Measurements from ENCODE around the gene SLC19A2.
"Not testable (repeated sequence)": the region's sequence is repeated elsewhere in the genome, so short reads cannot be mapped to it uniquely, and the experiment has no call there.

SLC19A2 gene

GRCh38 chr1:169509354-169509753, 23.6 kb upstream of the SLC19A2 start:
- ATAC-seq (ENCODE audit: low read depth) (no peak), DNase-seq (ENCODE audit: low spot score) (no peak)
- no peaks in the 10 kb centered on the region for H3K36me3 ChIP-seq (ENCODE audit: low read depth)
- no peaks in the 10 kb centered on the region for H3K9me3 ChIP-seq (ENCODE audit: severe bottlenecking)
- H3K27ac ChIP-seq (ENCODE audit: poor library complexity, severe bottlenecking) = no peak overlapping the region
- H3K4me3 ChIP-seq (ENCODE audit: severe bottlenecking) = no peak overlapping the region
- peaks cover 16% of the 10 kb centered on the region for H3K4me1 ChIP-seq (ENCODE audit: insufficient read depth, poor library complexity, severe bottlenecking)
- no peak for TF ChIP-seq CTCF (IDR thresholded peaks at IDR 0.05; ENCODE audit: poor library complexity, severe bottlenecking)
- H3K27me3 ChIP-seq (ENCODE audit: insufficient read depth, poor library complexity, severe bottlenecking) = no peaks in the 10 kb centered on the region

GRCh38 chr1:169508432-169509338, 22.9 kb upstream of the SLC19A2 start:
- Histone ChIP-seq H3K9me3 (ENCODE audit: severe bottlenecking) (no peaks in the 10 kb centered on the region), H3K4me1 (ENCODE audit: insufficient read depth, poor library complexity, severe bottlenecking) (peaks cover 16% of the 10 kb centered on the region), H3K27me3 (ENCODE audit: insufficient read depth, poor library complexity, severe bottlenecking) (no peaks in the 10 kb centered on the region), H3K36me3 (ENCODE audit: low read depth) (no peaks in the 10 kb centered on the region), H3K27ac (ENCODE audit: poor library complexity, severe bottlenecking) (no peak overlapping the region), H3K4me3 (ENCODE audit: severe bottlenecking) (no peak overlapping the region)
- TF ChIP-seq CTCF (IDR thresholded peaks at IDR 0.05; ENCODE audit: poor library complexity, severe bottlenecking) = no peak
- DNase-seq (ENCODE audit: low spot score) = no peak
- no peak for ATAC-seq (ENCODE audit: low read depth)

GRCh38 chr1:169507413-169507812, 21.7 kb upstream of the SLC19A2 start:
- TF ChIP-seq CTCF (IDR thresholded peaks at IDR 0.05; ENCODE audit: poor library complexity, severe bottlenecking) = no peak
- no peaks in the 10 kb centered on the region for H3K27me3 ChIP-seq (ENCODE audit: insufficient read depth, poor library complexity, severe bottlenecking)
- DNase-seq (ENCODE audit: low spot score) (no peak), ATAC-seq (ENCODE audit: low read depth) (no peak)
- H3K27ac ChIP-seq (ENCODE audit: poor library complexity, severe bottlenecking) = no peak overlapping the region
- H3K9me3 ChIP-seq (ENCODE audit: severe bottlenecking) = no peaks in the 10 kb centered on the region
- no peak overlapping the region for H3K4me3 ChIP-seq (ENCODE audit: severe bottlenecking)
- H3K4me1 ChIP-seq (ENCODE audit: insufficient read depth, poor library complexity, severe bottlenecking) = peaks cover 16% of the 10 kb centered on the region
- H3K36me3 ChIP-seq (ENCODE audit: low read depth) = no peaks in the 10 kb centered on the region

- not testable (repeated sequence) for H3K27ac ChIP-seq (ENCODE audit: poor library complexity, severe bottlenecking); H3K4me3 ChIP-seq (ENCODE audit: severe bottlenecking); H3K27me3 ChIP-seq (ENCODE audit: insufficient read depth, poor library complexity, severe bottlenecking); ATAC-seq (ENCODE audit: low read depth); H3K9me3 ChIP-seq (ENCODE audit: severe bottlenecking); DNase-seq (ENCODE audit: low spot score); H3K4me1 ChIP-seq (ENCODE audit: insufficient read depth, poor library complexity, severe bottlenecking); H3K36me3 ChIP-seq (ENCODE audit: low read depth)
These were observed 17.9 kb upstream of the SLC19A2 start for GRCh38 chr1:169503601-169504000.

- H3K27me3 ChIP-seq (ENCODE audit: insufficient read depth, poor library complexity, severe bottlenecking) = no peaks in the 10 kb centered on the region
- no peaks in the 10 kb centered on the region for H3K9me3 ChIP-seq (ENCODE audit: severe bottlenecking)
- TF ChIP-seq CTCF (IDR thresholded peaks at IDR 0.05; ENCODE audit: poor library complexity, severe bottlenecking) = no peak
- no peak for ATAC-seq (ENCODE audit: low read depth)
- H3K4me3 ChIP-seq (ENCODE audit: severe bottlenecking) = no peak overlapping the region
- no peak for DNase-seq (ENCODE audit: low spot score)
- no peaks in the 10 kb centered on the region for H3K36me3 ChIP-seq (ENCODE audit: low read depth)
- no peak overlapping the region for H3K27ac ChIP-seq (ENCODE audit: poor library complexity, severe bottlenecking)
- peaks cover 5% of the 10 kb centered on the region for H3K4me1 ChIP-seq (ENCODE audit: insufficient read depth, poor library complexity, severe bottlenecking)
These were observed 14.1 kb upstream of the SLC19A2 start for GRCh38 chr1:169499807-169500206.

Measured in RWPE2 (cell line).